MCF 10A (cell line): ENCODE results near the gene TCN2. TPM values are rescaled to one million over a fixed set of nuclear protein-coding genes. Genes with fewer than 3 reads are reported as not detected.

ENCODE experiments used
- BruUV-seq: library from RNA; stranded (reverse); fragments of 400-500 nt; replicated peaks from 2 replicates; lab custom pipeline; 2021; lab: Mats Ljungman, UMichigan
- CTCF ChIA-PET: fragments of 300-600 bp; sonication (Branson Sonifier 250); formaldehyde crosslinking; extraction: SDS; loops from one replicate; lab custom pipeline; 2021; ENCODE audit warnings: antibody characterized with exemption, inconsistent platforms; lab: Yijun Ruan, JAX
- POLR2A ChIA-PET: fragments of 300-600, 350-650 bp; sonication (Branson Sonifier 250); formaldehyde crosslinking; extraction: SDS; loops from one replicate; lab custom pipeline; 2020; ENCODE audit warnings: antibody characterized with exemption, inconsistent platforms; lab: Yijun Ruan, JAX
- DNase-seq: peaks from one replicate; pipeline ENCODE4 v3.0.0-alpha.2; 2018; ENCODE audit not compliant: unreplicated experiment
- H3K27ac Mint-ChIP-seq: one replicate; pipeline ENCODE4 v1.8.0; 2022; ENCODE audit warnings: mild to moderate bottlenecking, low read depth, mixed read lengths; ENCODE audit not compliant: unreplicated experiment
- H3K27me3 Mint-ChIP-seq: one replicate; pipeline ENCODE4 v1.8.0; 2022; ENCODE audit warnings: mixed read lengths; ENCODE audit not compliant: insufficient read depth, unreplicated experiment
- H3K36me3 Mint-ChIP-seq: one replicate; pipeline ENCODE4 v1.8.0; 2022; ENCODE audit warnings: mild to moderate bottlenecking, moderate library complexity, mixed read lengths; ENCODE audit not compliant: insufficient read depth, unreplicated experiment
- H3K4me1 Mint-ChIP-seq: one replicate; pipeline ENCODE4 v1.8.0; 2022; ENCODE audit warnings: mixed read lengths; ENCODE audit not compliant: insufficient read depth, unreplicated experiment
- H3K4me3 Mint-ChIP-seq: one replicate; pipeline ENCODE4 v1.8.0; 2022; ENCODE audit warnings: mild to moderate bottlenecking, moderate library complexity, mixed read lengths; ENCODE audit not compliant: unreplicated experiment
- H3K9me3 Mint-ChIP-seq: one replicate; pipeline ENCODE4 v1.8.0; 2022; ENCODE audit warnings: mixed read lengths; ENCODE audit not compliant: unreplicated experiment
- intact Hi-C: fragments of 100-400 bp; cut with micrococcal nuclease; formaldehyde crosslinking; loops from 2 replicates; pipeline ENCODE4 v1.14.1; 2022
- total RNA-seq: library from RNA; stranded (reverse); gene quantifications from 2 replicates; pipeline ENCODE4 v1.2.3, GENCODE V29; 2022
- TF ChIP-seq, protein P1 (sequence below): fragments of 200-600 bp; IDR thresholded peaks from one replicate; pipeline ENCODE4 v1.8.0; 2022; ENCODE audit warnings: antibody characterized with exemption, mild to moderate bottlenecking; ENCODE audit not compliant: unreplicated experiment

The TCN2 gene
- total RNA-seq, 1 experiment from 2014 or later = 1.4 TPM

DNA sequence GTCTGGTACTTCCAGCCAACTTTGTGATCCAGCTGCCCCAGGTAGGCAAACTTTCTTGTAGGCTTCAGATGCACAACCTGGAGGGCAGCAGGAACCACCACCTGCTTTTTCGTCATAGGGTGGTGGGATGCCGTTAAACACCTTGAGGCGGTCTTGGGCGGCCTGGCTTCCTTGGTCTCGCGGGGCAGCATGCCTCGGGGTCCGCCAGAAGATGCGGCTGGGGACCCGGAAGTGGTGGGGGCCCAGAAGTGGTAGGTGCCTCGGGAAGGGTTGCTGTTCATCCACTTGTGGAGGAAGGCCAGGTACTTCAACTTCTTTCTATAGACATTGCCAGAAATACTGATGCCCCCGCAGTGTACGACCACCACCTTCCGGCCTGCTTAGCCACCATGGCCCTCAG is 47.4 kb downstream of the TCN2 start:
- H3K4me3 Mint-ChIP-seq = no peak overlapping the region
- no peaks in the 10 kb centered on the region for H3K27me3 Mint-ChIP-seq
- no peaks in the 10 kb centered on the region for H3K4me1 Mint-ChIP-seq
- BruUV-seq = no TSS peak
- ChIA-PET POLR2A (no interaction called here), CTCF (interaction anchor here (1.0 kb wide), 1 partner anchor 20 kb away, joined by 4 read pairs; no protein-coding TSS in a partner anchor)
- H3K27ac Mint-ChIP-seq = no peak overlapping the region
- H3K36me3 Mint-ChIP-seq = no peaks in the 10 kb centered on the region
- TF ChIP-seq, protein P1, sequence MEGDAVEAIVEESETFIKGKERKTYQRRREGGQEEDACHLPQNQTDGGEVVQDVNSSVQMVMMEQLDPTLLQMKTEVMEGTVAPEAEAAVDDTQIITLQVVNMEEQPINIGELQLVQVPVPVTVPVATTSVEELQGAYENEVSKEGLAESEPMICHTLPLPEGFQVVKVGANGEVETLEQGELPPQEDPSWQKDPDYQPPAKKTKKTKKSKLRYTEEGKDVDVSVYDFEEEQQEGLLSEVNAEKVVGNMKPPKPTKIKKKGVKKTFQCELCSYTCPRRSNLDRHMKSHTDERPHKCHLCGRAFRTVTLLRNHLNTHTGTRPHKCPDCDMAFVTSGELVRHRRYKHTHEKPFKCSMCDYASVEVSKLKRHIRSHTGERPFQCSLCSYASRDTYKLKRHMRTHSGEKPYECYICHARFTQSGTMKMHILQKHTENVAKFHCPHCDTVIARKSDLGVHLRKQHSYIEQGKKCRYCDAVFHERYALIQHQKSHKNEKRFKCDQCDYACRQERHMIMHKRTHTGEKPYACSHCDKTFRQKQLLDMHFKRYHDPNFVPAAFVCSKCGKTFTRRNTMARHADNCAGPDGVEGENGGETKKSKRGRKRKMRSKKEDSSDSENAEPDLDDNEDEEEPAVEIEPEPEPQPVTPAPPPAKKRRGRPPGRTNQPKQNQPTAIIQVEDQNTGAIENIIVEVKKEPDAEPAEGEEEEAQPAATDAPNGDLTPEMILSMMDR = no peak
- no peak for DNase-seq
- intact Hi-C loops = no loop called here
- no peaks in the 10 kb centered on the region for H3K9me3 Mint-ChIP-seq

DNA sequence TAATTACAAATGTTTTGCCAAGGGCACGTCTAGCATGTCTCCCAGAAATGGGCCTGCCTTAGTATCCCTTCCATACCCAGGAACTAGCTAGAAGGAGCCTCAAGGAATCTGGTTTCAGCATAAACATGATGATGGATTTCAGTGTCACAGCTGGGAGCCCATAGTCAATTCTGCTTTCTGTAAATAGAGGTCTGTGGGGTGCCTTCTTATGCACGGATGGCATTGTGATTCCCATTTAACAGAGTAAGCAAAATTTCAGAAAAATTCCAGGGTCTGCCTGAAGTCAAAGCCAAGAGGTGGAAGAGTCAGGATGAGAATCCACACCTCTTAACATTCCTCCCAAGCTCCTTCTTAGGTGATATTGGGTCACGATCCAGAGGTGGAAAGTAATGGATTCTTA is 48.6 kb downstream of the TCN2 start:
- H3K4me3 Mint-ChIP-seq = no peak overlapping the region
- CTCF ChIA-PET = interaction anchor here (0.6 kb wide), 3 partner anchors 11 to 242 kb away, joined by 3 to 5 read pairs (median 4); no protein-coding TSS in a partner anchor
- H3K9me3 Mint-ChIP-seq = no peaks in the 10 kb centered on the region
- intact Hi-C loops = no loop called here
- TF ChIP-seq, protein P1 = no peak
- H3K4me1 Mint-ChIP-seq = no peaks in the 10 kb centered on the region
- DNase-seq = no peak
- no peak overlapping the region for H3K27ac Mint-ChIP-seq
- POLR2A ChIA-PET = interaction anchor here (1.0 kb wide), 1 partner anchor 11 kb away, joined by 4 read pairs; no protein-coding TSS in a partner anchor
- H3K36me3 Mint-ChIP-seq = no peaks in the 10 kb centered on the region
- H3K27me3 Mint-ChIP-seq = no peaks in the 10 kb centered on the region
- no TSS peak for BruUV-seq

DNA sequence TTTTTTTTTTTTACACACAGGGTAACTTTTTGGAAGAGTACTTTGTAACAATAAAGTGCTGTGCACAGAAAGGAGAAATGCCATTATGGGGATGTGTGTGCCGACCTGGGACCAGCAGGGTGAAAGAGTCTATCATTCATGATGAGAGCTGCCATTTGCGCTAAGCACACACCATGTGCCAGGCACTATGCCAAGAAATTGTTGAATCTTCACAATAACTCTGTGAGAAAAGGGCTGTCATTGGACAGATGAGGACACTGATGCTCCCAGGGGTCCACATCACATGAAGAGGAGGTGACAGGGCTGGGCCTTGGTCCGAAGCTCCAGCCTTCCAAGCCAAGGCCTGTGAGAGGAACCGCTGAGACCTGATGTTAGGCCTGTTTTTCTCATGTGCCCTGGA is 55.1 kb downstream of the TCN2 start:
- no peak overlapping the region for H3K4me3 Mint-ChIP-seq
- peaks cover 6% of the 10 kb centered on the region for H3K4me1 Mint-ChIP-seq
- intact Hi-C loops = no loop called here
- no peak for DNase-seq
- no peaks in the 10 kb centered on the region for H3K9me3 Mint-ChIP-seq
- ChIA-PET CTCF (interaction anchor here (0.7 kb wide), 1 partner anchor 29 kb away, joined by 3 read pairs; no protein-coding TSS in a partner anchor), POLR2A (interaction anchor here (1.0 kb wide), 1 partner anchor 24 kb away, joined by 4 read pairs; no protein-coding TSS in a partner anchor)
- H3K27ac Mint-ChIP-seq = no peak overlapping the region
- BruUV-seq = no TSS peak
- TF ChIP-seq, protein P1 = no peak
- H3K27me3 Mint-ChIP-seq = no peaks in the 10 kb centered on the region
- peaks cover 20% of the 10 kb centered on the region for H3K36me3 Mint-ChIP-seq

DNA sequence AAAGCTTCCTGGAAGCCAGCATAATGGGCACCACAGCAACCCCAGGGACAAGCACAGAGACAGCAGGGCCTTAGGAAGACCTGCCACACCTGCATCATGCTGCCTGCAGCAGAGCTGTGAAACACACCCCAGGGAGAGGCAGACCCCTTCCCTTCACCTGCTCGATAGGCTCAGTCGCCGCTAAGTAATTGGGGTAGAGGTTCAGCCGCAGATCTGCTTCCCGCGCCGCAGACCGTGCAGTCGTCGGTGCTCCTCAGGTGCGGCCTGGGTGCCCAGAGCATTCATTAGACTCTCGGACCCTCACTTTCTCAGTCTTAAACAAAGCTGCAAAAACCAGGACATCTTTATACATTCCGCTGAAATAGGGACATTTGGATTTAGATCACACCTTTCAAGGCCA is 57.8 kb downstream of the TCN2 start:
- Mint-ChIP-seq H3K4me3 (no peak overlapping the region), H3K27ac (no peak overlapping the region), H3K9me3 (no peaks in the 10 kb centered on the region), H3K27me3 (no peaks in the 10 kb centered on the region), H3K36me3 (peaks cover 26% of the 10 kb centered on the region), H3K4me1 (peaks cover 12% of the 10 kb centered on the region)
- no peak for DNase-seq
- ChIA-PET POLR2A (no interaction called here), CTCF (no interaction called here)
- TF ChIP-seq, protein P1 = no peak
- BruUV-seq = no TSS peak
- intact Hi-C loops = no loop called here
